Measurements from ENCODE around the gene DCTN3.

DNA sequence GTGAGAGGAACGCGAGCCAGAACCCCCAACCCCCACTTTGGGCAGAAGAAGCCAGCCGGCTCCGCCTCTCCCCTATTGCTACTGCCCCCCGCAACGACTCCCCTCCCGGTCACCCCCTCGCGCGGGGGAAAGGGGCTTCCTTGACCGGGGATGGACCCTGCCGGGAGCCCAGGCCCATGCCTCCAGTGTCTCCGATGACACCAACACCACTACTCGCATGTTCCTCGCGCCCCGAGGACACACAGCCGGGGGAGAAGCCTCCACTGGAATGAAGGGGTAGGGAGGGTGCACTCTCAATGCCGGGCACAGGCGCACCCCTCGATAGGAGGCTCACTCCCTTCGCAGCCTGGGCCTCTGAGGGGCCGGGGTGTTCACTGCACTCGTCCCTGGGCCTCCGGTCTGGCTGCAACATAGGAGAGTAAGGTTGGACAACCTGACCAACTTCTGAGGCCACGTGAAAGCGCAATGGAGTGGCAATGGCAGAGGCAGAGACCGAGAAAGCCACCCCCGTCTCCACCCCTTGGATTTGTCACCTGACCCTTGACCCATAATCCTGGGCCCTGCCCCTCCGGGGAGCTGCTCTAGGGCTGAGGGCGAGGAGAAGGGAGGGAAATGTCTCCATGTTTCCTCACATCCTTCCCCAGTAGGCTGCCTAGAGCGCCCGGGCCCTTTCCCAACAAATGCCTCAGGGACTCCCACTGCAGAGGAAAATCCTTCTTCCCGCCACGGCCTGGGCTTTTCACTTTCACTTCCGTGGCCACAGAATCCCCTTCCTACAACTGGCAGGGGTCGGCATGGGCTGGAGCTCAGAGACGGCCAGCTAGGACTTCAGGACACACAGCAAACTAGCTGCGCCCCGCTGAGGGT, 29.7 kb downstream of the DCTN3 start:
- TF ChIP-seq POLR2A (IDR thresholded peaks at IDR 0.05; ENCODE audit: low read depth, low read length) (no peak), POLR2AphosphoS5 (IDR thresholded peaks at IDR 0.05; ENCODE audit: low read depth, low read length) (no peak)

Measured in GM12892 (cell line).